ENCODE results near the gene KCNA3.

Gene KCNA3

DNA sequence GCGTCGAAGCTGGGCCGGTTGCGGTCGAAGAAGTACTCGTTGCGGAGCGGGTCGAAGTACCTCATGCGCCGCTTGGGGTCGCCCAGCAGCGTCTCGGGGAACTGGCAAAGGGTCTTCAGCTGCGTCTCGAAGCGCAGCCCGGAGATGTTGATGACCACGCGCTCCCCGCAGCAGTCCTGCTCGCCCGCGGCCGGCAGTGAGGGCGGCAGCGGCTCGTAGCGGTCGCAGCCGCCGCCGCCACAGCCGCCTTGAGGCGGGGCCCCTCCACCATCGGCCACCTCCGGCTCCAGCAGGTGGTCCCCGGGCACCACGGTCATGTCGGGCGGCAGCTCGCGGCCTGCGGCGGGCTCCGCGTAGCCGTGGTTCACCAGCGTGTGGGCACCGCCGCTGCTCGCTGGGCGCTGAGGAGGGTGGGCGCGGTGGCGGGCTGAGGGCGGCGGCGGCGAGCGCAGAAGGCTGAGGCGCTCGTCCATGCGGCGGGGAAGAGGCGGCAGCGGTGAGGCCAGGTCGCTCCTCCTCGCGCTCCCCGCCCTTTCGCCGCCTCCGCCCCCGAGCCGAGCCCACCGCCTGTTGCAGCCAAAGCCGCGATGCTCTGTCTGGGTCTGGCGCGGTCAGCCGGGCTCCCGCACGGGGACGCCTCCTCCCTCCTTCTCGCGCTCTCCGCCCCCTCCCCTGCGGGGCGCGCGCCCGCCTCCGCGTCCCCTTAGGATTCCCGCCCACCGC lies at the start of gene KCNA3:
Gene KCNA3, minus strand, starts transcription at position 604 of the 723 bp plus-strand sequence. Its CDS starts 131 bp downstream, at position 473.
- DNase-seq, result peak; percentile 51

DNA sequence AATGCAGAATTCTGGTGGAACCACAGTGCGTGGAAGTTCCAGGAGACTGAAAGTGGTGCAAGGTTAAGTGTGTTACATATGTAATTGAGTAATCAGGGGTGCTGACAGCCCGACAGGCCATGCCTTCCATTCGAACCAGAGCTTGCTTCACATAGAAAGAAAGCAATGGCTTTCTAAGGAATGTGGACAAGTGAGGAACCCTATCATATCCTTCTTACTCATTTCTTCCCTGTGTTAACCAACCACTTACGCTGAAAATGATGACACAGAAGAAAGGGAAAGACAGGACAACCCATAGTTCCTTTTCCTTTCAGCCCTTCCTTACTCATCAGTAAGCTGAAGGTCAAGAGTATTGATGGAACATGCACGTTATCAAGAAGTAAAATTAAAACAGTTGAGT lies 48.1 kb upstream of the KCNA3 start:
- DNase-seq, result no peak

DNA sequence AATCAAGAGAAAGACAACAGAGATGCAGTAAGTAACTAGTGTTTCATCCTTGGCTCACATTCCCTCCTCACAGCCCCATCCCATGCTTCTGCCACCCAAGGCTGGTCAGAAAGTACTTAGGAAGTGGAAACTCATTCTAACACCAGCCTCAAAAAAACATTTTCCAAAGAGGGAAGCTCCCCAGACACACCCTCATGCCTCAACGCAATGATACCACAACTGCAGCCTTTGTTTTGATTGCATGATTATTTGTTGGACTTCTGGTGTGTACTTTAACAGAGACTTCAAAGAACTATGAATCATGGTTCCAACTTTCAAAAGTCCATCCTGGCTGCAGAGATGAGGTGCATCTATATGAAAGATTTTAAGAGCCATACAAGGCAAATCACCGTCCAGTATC lies 45.2 kb upstream of the KCNA3 start:
- DNase-seq, result no peak

DNA sequence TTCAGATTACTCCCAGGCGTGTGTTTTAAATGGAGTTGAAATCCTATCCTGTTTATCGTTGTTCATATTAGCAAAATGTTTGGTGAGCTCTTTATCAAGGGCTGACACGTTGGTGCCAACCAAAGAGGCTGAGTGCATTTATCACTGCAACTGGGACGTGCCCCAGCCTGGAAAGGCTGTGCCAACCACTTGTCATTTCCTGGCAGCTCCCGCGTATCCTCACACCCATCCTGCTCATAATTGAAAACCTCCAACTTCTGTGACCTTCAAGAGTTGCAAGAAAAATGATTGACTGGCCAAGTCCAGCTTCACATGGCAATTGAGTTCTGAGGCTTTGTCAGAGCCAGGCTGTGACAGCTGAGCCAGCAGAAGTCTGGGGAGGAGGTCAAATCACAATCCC lies 43.7 kb upstream of the KCNA3 start:
- DNase-seq, result no peak

DNA sequence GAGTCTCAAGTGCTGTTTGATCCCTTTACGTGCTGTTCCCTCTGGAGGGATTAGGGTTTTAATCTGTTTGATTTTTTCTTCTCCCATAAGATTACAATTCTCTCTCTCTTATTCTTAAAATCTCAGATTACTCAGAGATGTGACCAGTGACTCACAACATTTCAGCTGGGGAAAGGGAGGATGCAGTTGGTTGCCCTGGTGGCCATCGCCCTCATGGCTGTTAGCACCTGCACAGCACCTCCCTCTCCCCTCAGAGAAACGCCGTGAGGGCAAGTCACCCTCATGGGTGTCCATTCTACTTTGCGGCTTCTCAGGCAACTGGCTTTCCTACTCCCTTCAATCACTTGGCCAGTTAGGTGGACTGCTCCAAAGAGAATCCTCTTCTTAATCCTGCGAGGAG lies 42.4 kb upstream of the KCNA3 start:
- DNase-seq, result no peak

DNA sequence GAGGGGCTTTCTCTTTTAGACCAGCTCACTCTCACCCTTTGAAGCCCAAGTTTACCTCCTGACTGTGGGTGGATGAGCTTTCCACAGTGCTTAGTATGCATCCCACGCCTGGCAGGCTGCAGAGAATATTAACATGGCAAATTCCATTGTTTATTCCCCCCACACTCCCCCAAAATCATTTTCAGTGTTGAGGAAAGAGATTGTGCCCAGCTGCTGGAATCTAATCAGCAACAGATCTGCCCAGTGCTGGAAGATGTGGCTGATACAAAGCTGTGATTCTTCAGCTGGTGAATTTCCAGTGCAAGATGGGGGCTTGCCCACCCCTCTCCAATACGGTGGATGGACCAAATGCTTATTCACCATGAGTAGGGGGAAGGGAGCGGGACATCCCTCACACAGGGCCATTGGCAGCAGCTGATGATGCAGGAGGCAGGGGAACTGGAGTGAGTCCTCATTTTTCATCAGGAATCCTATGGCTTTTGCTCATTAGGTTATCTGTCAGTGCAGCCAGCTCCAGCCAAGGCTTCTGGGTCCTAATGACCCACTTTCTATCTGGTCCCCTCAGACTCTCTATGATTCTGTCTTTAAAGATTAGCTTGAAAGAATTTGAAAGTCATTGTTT lies 39.7 kb upstream of the KCNA3 start:
- DNase-seq, result no peak

GRCh38 chr1:110713221-110713620 lies 38.5 kb upstream of the KCNA3 start:
- no peak for DNase-seq

DNA sequence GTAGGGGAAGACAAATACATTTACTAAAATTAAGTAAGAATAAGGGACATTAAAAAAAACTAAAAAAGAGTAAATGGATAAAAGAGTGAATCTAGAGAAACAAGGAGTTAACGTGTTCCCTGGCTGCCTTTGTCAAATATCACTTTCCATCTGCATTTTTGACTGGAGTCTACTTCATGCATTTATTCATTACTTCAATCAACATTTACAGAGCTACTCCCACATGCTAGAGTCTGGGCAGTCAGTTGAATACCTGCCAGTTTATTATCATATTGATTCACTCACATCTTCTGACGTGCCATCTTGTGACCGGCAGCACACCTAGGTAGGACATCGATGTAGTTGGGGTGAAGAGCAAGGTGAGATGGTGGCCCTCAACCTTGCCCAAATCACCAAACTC lies 35.6 kb upstream of the KCNA3 start:
- DNase-seq, result no peak

GRCh38 chr1:110708974-110709440 lies 34.3 kb upstream of the KCNA3 start:
- no peak for DNase-seq

- no peak for DNase-seq
These were observed 32.5 kb upstream of the KCNA3 start for GRCh38 chr1:110707232-110707631.

- DNase-seq, result no peak
These were observed 31.9 kb upstream of the KCNA3 start for GRCh38 chr1:110706621-110707020.

DNA sequence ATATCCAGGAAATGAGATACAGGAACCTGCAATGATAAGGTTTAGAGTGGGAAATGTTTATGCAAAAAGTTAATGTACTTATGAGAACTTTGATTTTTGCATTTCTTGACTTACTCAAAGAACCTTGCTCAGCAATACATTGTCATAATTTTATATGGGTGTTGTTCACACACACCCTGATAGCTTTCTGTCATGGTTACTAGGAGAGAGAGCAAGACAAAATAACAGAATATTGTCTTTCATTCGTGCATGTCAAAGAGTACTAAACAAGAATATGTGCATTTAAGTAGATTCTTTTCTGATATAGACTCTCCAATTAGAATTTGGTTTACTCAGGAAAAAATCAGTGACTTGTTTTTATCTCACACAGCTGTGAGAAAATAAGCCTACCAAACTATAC lies 27.5 kb upstream of the KCNA3 start:
- no peak for DNase-seq

- no peak for DNase-seq
These were observed 26.0 kb upstream of the KCNA3 start for GRCh38 chr1:110700767-110701166.

- DNase-seq, result no peak
These were observed 22.9 kb upstream of the KCNA3 start for GRCh38 chr1:110697606-110698005.

DNA sequence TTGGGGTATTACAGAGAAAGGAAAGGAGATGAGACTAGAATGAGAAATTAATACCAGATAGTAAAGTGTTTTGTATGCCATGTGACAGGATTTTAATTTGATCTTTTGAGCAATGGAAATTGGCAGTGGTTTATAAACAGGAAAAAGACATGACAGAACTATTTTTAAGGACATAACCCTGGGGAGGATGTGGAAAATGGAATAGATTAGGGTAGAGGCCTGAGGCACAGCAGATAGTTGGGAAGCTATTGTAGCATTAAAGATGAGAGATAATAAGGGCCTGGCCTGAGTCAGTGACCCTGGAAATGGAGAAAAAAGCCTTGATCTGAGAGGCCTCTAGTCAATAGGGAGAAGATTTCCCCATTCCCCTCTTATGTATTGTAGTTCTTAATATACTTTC lies 22.1 kb upstream of the KCNA3 start:
- no peak for DNase-seq

DNA sequence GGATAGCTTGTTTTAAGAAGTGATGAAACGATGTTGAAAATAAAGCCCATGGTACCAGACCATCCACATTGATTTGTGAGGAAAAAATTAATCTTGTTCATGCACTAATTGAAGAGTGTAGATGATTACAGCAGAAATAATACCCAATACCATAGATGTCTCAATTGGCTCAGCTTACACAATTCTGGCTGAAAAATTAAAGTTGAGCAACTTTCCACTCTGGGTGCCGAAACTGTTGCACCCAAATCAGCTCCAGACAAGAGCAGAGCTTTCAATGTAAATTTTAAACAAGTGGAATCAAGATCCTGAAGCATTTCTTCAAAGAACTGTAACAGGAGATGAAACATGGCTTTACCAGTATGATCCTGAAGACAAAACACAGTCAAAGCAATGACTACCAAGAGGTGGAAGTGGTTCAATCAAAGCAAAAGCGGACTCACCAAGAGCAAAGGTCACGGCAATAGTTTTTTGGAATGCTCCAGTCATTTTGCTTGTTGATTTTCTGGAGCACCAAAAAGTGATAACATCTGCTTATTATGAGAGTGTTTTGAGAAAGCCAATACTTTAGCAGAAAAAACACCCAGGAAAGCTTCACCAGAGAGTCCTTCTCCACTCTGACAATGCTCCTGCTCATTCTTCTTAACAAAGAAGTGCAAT lies 16.1 kb upstream of the KCNA3 start:
- DNase-seq, result no peak

GRCh38 chr1:110689868-110690267 lies 15.1 kb upstream of the KCNA3 start:
- no peak for DNase-seq

DNA sequence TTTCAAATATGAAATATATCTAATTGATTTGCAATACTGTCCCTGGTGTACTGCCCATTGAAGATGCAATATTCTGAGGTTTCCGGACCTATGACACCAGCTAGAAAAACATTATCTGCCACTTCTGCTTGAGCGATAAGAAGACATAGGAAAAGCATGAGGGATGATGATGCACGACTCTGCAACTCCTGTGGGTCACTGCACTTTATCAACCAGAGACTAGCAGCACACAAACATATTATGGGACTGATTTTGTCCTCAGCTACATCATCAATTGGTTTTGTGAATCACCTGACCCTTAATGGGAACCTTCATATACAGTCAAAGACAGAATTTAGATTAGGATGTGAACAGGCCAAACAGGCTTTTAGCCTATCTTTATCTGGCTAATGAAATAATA lies 13.8 kb upstream of the KCNA3 start:
- DNase-seq, result no peak

DNA sequence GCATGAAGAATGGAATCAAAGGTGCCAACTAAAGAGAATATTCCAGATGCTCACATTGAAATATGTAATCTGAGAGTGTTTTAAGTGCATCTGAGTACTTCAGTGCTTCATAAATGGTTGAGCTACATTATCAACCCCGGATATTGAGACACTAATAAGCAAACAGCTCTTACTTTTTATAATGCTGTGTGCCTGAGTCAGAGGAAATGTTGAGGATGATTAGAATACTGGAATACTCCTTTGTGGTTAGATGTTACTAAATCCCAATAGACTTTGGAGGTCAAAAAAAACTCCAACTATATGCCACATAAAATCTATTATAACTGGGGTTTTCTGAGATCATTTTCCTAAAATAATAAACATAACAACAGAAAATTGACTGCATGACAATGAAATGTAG lies 12.5 kb upstream of the KCNA3 start:
- DNase-seq, result no peak

DNA sequence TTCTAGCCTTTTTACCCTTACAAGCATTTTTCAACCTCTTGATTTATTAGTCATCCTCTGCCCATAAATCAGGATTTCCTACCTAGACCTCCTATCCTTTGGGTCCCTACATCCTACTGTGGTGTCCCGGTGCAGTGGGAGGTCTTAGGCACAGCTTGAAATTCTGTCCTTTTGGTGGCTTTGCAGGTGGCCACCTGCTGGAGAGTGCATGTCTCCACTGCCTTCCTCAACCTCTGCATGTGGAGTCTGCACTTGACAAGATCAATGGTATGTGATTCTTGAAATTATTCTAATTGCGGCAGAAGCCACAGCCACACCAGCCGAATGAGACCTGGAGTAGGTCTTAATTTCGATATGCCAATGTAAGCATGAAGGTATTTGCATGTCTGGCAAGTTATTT lies 11.4 kb upstream of the KCNA3 start:
- no peak for DNase-seq

- DNase-seq, result no peak
These were observed 9.8 kb upstream of the KCNA3 start for GRCh38 chr1:110684491-110684890.

- DNase-seq, result no peak
These were observed 8.2 kb upstream of the KCNA3 start for GRCh38 chr1:110682898-110683297.

- no peak for DNase-seq
These were observed 5.4 kb upstream of the KCNA3 start for GRCh38 chr1:110680036-110680735.

GRCh38 chr1:110677526-110677925 lies 2.8 kb upstream of the KCNA3 start:
- no peak for DNase-seq
